Keratinocyte (primary cell): ENCODE data around the gene HPCAL1. TPM values are rescaled to one million over a fixed set of nuclear protein-coding genes. Genes with fewer than 3 reads are reported as not detected.

Experiments used
- DNase-seq: peaks from one replicate; pipeline ENCODE4 v3.0.0-alpha.2; 2011; ENCODE audit warnings: low read depth, missing footprints, low spot score
- FAIRE-seq: peaks from 2 replicates; lab custom pipeline; 2011; peaks lifted over from hg19 to GRCh38; lab: Jason Lieb, UNC
- H2AFZ ChIP-seq: 2 replicates; pipeline ENCODE4 v1.6.0; 2012; ENCODE audit warnings: low read length, control low read depth, inconsistent platforms; ENCODE audit not compliant: control insufficient read depth
- H3K27ac ChIP-seq: 2 replicates; pipeline ENCODE4 v1.5.1; 2011; ENCODE audit warnings: low read length; ENCODE audit not compliant: control insufficient read depth, insufficient read depth
- H3K27me3 ChIP-seq: 3 replicates; pipeline ENCODE4 v1.6.0; 2011; ENCODE audit warnings: low read length; ENCODE audit not compliant: control insufficient read depth, insufficient read depth; ENCODE audit errors: extremely low read depth
- H3K36me3 ChIP-seq, 2 experiments: 2 replicates in 1 of 2; 3 replicates in 1 of 2; pipeline ENCODE4 v1.5.1; 2011; ENCODE audit warnings: low read length in 2 of 2, mild to moderate bottlenecking in 1 of 2; ENCODE audit not compliant: control insufficient read depth in 2 of 2, insufficient read depth in 2 of 2; ENCODE audit errors: extremely low read depth in 1 of 2
- H3K4me1 ChIP-seq: 3 replicates; pipeline ENCODE4 v1.5.1; 2011; ENCODE audit warnings: low read length; ENCODE audit not compliant: control insufficient read depth, insufficient read depth; ENCODE audit errors: extremely low read depth
- H3K4me2 ChIP-seq: 3 replicates; pipeline ENCODE4 v1.6.0; 2011; ENCODE audit warnings: low read depth, low read length; ENCODE audit not compliant: control insufficient read depth, insufficient read depth; ENCODE audit errors: extremely low read depth
- H3K4me3 ChIP-seq, 3 experiments: fragments of 200-600 bp in 1 of 3; sonication (generic) in 1 of 3; 2 replicates in 2 of 3; 3 replicates in 1 of 3; pipeline ENCODE4 v1.5.1; 2011 to 2016; ENCODE audit warnings: low read length in 3 of 3, mild to moderate bottlenecking in 3 of 3, control low read depth in 2 of 3, inconsistent platforms in 1 of 3, low read depth in 1 of 3, mixed read lengths in 1 of 3, mixed run types in 1 of 3, moderate library complexity in 1 of 3; ENCODE audit not compliant: control insufficient read depth in 2 of 3, insufficient read depth in 2 of 3; ENCODE audit errors: extremely low read depth in 1 of 3
- H3K79me2 ChIP-seq: 2 replicates; pipeline ENCODE4 v1.6.0; 2012; ENCODE audit warnings: low read length; ENCODE audit not compliant: control insufficient read depth, insufficient read depth
- H3K9ac ChIP-seq: 3 replicates; pipeline ENCODE4 v1.6.0; 2011; ENCODE audit warnings: low read length; ENCODE audit not compliant: control insufficient read depth, insufficient read depth; ENCODE audit errors: extremely low read depth
- H3K9me1 ChIP-seq: 3 replicates; pipeline ENCODE4 v1.6.0; 2011; ENCODE audit warnings: low read length; ENCODE audit not compliant: control insufficient read depth, insufficient read depth; ENCODE audit errors: extremely low read depth
- H3K9me3 ChIP-seq: 2 replicates; pipeline ENCODE4 v1.5.1; 2012; ENCODE audit warnings: low read depth, low read length; ENCODE audit not compliant: control insufficient read depth
- H4K20me1 ChIP-seq: 3 replicates; pipeline ENCODE4 v1.6.0; 2011; ENCODE audit warnings: low read length; ENCODE audit not compliant: control insufficient read depth, insufficient read depth; ENCODE audit errors: extremely low read depth
- CTCF ChIP-seq, 3 experiments: IDR thresholded peaks in 1 of 3; conservative IDR thresholded peaks in 1 of 3; optimal IDR thresholded peaks in 1 of 3; 2 replicates in 2 of 3; 3 replicates in 1 of 3; pipeline versions ENCODE3 to v1.5.1; 2011; ENCODE audit warnings: low read length in 3 of 3, mild to moderate bottlenecking in 3 of 3, moderate library complexity in 2 of 3, control low read depth in 1 of 3, inconsistent platforms in 1 of 3; ENCODE audit not compliant: insufficient read depth in 2 of 3; ENCODE audit errors: extremely low read depth in 1 of 3
- EZH2 ChIP-seq: IDR thresholded peaks from one replicate; pipeline ENCODE4 v1.6.1; 2012; ENCODE audit warnings: inconsistent platforms, mild to moderate bottlenecking, low read length, moderate library complexity
- dilution Hi-C: fragments of 300-500 bp; cut with MboI; formaldehyde crosslinking; loops from one replicate; pipeline ENCODE4 v1.7.0; 2020; ENCODE audit warnings: low sequenced_read_pairs; ENCODE audit not compliant: extremely low pct_ligation_motif_present
- polyA plus RNA-seq, 5 experiments: library from polyadenylated mRNA; depleted of rRNA in 3 of 5; stranded (reverse) in 3 of 5; stranded (forward) in 1 of 5; unstranded in 1 of 5; fragments of >200 nt; gene quantifications; 1 replicate in 1 of 5; 2 replicates in 3 of 5; 3 replicates in 1 of 5; pipeline versions ENCODE4 v1.2.1 to v1.2.3, GENCODE V29; 2011 to 2012; ENCODE audit warnings: missing spikeins in 2 of 5, low read depth in 1 of 5, low replicate concordance in 1 of 5

HPCAL1 gene
- polyA plus RNA-seq, 1 donor (not counting 4 experiments of a cell fraction or from before 2014, with no cell fraction given) = 18.0 TPM

GRCh38 chr2:10469301-10469700 lies 166.6 kb downstream of the HPCAL1 start:
- Histone ChIP-seq H3K36me3 (no peaks in the 10 kb centered on the region), H3K9me3 (no peaks in the 10 kb centered on the region), H2AFZ (no peak overlapping the region), H4K20me1 (no peaks in the 10 kb centered on the region), H3K27ac (no peak overlapping the region), H3K9me1 (no peaks in the 10 kb centered on the region), H3K4me2 (no peak overlapping the region), H3K4me1 (no peaks in the 10 kb centered on the region), H3K27me3 (no peaks in the 10 kb centered on the region), H3K4me3 (no peak overlapping the region), H3K9ac (no peak overlapping the region), H3K79me2 (no peaks in the 10 kb centered on the region)
- dilution Hi-C loops = no loop called here
- FAIRE-seq = no peak
- no peak for DNase-seq
- TF ChIP-seq EZH2 (no peak), CTCF (optimal IDR thresholded peaks at IDR 0.05 in 1 of 3, IDR thresholded peaks at IDR 0.05 in 1 of 3, conservative IDR thresholded peaks at IDR 0.05 in 1 of 3; ENCODE audit: extremely low read depth in 1 of 3, insufficient read depth in 2 of 3, low read length in 3 of 3) (no peak)

GRCh38 chr2:10469955-10470608 lies 167.4 kb downstream of the HPCAL1 start:
- no peak overlapping the region for H3K9ac ChIP-seq
- TF ChIP-seq EZH2 (no peak), CTCF (optimal IDR thresholded peaks at IDR 0.05 in 1 of 3, IDR thresholded peaks at IDR 0.05 in 1 of 3, conservative IDR thresholded peaks at IDR 0.05 in 1 of 3; ENCODE audit: extremely low read depth in 1 of 3, insufficient read depth in 2 of 3, low read length in 3 of 3) (no peak)
- no peak overlapping the region for H3K4me3 ChIP-seq
- H3K4me1 ChIP-seq = no peaks in the 10 kb centered on the region
- DNase-seq (no peak), FAIRE-seq (no peak)
- dilution Hi-C loops = no loop called here
- H3K79me2 ChIP-seq = no peaks in the 10 kb centered on the region
- no peak overlapping the region for H3K27ac ChIP-seq
- H3K27me3 ChIP-seq = no peaks in the 10 kb centered on the region
- H3K4me2 ChIP-seq = no peak overlapping the region
- no peak overlapping the region for H2AFZ ChIP-seq
- H3K9me3 ChIP-seq = no peaks in the 10 kb centered on the region
- no peaks in the 10 kb centered on the region for H4K20me1 ChIP-seq
- no peaks in the 10 kb centered on the region for H3K36me3 ChIP-seq
- H3K9me1 ChIP-seq = no peaks in the 10 kb centered on the region
